ENCODE data around the gene CDH23. TPM values are rescaled to one million over a fixed set of nuclear protein-coding genes. Genes with fewer than 3 reads are reported as not detected.

CDH23 gene
- total RNA-seq, 1 experiment from 2014 or later: 0.34 TPM

- Mint-ChIP-seq H3K4me3 (ENCODE audit: unreplicated experiment) (no peak overlapping the region), H3K27me3 (ENCODE audit: insufficient read depth, unreplicated experiment) (peaks cover 13% of the 10 kb centered on the region), H3K36me3 (ENCODE audit: insufficient read depth, unreplicated experiment) (no peaks in the 10 kb centered on the region), H3K27ac (ENCODE audit: unreplicated experiment) (no peak overlapping the region), H3K9me3 (ENCODE audit: unreplicated experiment) (no peaks in the 10 kb centered on the region), H3K4me1 (ENCODE audit: low read depth, unreplicated experiment) (no peaks in the 10 kb centered on the region)
- H3K4me1 ChIP-seq: no peaks in the 10 kb centered on the region
- TF ChIP-seq, protein P1, sequence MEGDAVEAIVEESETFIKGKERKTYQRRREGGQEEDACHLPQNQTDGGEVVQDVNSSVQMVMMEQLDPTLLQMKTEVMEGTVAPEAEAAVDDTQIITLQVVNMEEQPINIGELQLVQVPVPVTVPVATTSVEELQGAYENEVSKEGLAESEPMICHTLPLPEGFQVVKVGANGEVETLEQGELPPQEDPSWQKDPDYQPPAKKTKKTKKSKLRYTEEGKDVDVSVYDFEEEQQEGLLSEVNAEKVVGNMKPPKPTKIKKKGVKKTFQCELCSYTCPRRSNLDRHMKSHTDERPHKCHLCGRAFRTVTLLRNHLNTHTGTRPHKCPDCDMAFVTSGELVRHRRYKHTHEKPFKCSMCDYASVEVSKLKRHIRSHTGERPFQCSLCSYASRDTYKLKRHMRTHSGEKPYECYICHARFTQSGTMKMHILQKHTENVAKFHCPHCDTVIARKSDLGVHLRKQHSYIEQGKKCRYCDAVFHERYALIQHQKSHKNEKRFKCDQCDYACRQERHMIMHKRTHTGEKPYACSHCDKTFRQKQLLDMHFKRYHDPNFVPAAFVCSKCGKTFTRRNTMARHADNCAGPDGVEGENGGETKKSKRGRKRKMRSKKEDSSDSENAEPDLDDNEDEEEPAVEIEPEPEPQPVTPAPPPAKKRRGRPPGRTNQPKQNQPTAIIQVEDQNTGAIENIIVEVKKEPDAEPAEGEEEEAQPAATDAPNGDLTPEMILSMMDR (IDR thresholded peaks at IDR 0.05; ENCODE audit: insufficient read depth in 1 of 2, low read depth in 1 of 2, low read length in 1 of 2, severe bottlenecking in 1 of 2, unreplicated experiment in 1 of 2): no peak
- no peaks in the 10 kb centered on the region for H3K36me3 ChIP-seq (ENCODE audit: control insufficient read depth, insufficient read depth, low read length)
- H3K9me3 ChIP-seq: no peaks in the 10 kb centered on the region
- peaks cover 3% of the 10 kb centered on the region; the same call in 1 of the 2 replicates for H3K27me3 ChIP-seq (replicated peaks; ENCODE audit: control insufficient read depth, insufficient read depth, low read length)
- POLR2A ChIA-PET: no interaction called here
- no peak for DNase-seq
- CTCF ChIA-PET: no interaction called here
- H3K4me3 ChIP-seq (ENCODE audit: low read depth, low read length): no peak overlapping the region
- BruUV-seq (replicated peaks): no TSS peak
- intact Hi-C loops (cut with micrococcal nuclease; ENCODE audit: unreplicated experiment): loop anchor here (10.0 kb wide), 1 partner anchor 146 kb away; the partner anchor contains the start of gene SLC29A3
These were observed 63.9 kb downstream of the CDH23 start for GRCh38 chr10:71460615-71461014.

GRCh38 chr10:71461457-71461856, 64.7 kb downstream of the CDH23 start:
- no TSS peak for BruUV-seq (replicated peaks)
- ChIA-PET POLR2A (no interaction called here), CTCF (no interaction called here)
- intact Hi-C loops (cut with micrococcal nuclease; ENCODE audit: unreplicated experiment): loop anchor here (10.0 kb wide), 1 partner anchor 147 kb away; the partner anchor contains the start of gene SLC29A3
- H3K27me3 ChIP-seq (replicated peaks; ENCODE audit: control insufficient read depth, insufficient read depth, low read length): peaks cover 3% of the 10 kb centered on the region; the same call in 1 of the 2 replicates
- H3K4me3 ChIP-seq (ENCODE audit: low read depth, low read length): no peak overlapping the region
- no peaks in the 10 kb centered on the region for H3K36me3 ChIP-seq (ENCODE audit: control insufficient read depth, insufficient read depth, low read length)
- Mint-ChIP-seq H3K27ac (ENCODE audit: unreplicated experiment) (no peak overlapping the region), H3K27me3 (ENCODE audit: insufficient read depth, unreplicated experiment) (peaks cover 9% of the 10 kb centered on the region), H3K36me3 (ENCODE audit: insufficient read depth, unreplicated experiment) (no peaks in the 10 kb centered on the region), H3K4me3 (ENCODE audit: unreplicated experiment) (no peak overlapping the region), H3K4me1 (ENCODE audit: low read depth, unreplicated experiment) (no peaks in the 10 kb centered on the region), H3K9me3 (ENCODE audit: unreplicated experiment) (no peaks in the 10 kb centered on the region)
- TF ChIP-seq, protein P1 (IDR thresholded peaks at IDR 0.05; ENCODE audit: insufficient read depth in 1 of 2, low read depth in 1 of 2, low read length in 1 of 2, severe bottlenecking in 1 of 2, unreplicated experiment in 1 of 2): no peak
- DNase-seq: no peak
- no peaks in the 10 kb centered on the region for H3K4me1 ChIP-seq
- H3K9me3 ChIP-seq: no peaks in the 10 kb centered on the region

- intact Hi-C loops (cut with micrococcal nuclease; ENCODE audit: unreplicated experiment): loop anchor here (10.0 kb wide), 1 partner anchor 147 kb away; the partner anchor contains the start of gene SLC29A3
- no peak overlapping the region for H3K4me3 Mint-ChIP-seq (ENCODE audit: unreplicated experiment)
- TF ChIP-seq, protein P1 (IDR thresholded peaks at IDR 0.05; ENCODE audit: insufficient read depth in 1 of 2, low read depth in 1 of 2, low read length in 1 of 2, severe bottlenecking in 1 of 2, unreplicated experiment in 1 of 2): peak in 1 of 2 experiments; percentile 10
- Histone ChIP-seq H3K36me3 (ENCODE audit: control insufficient read depth, insufficient read depth, low read length) (no peaks in the 10 kb centered on the region), H3K9me3 (no peaks in the 10 kb centered on the region), H3K27me3 (replicated peaks; ENCODE audit: control insufficient read depth, insufficient read depth, low read length) (peaks cover 3% of the 10 kb centered on the region; the same call in 1 of the 2 replicates), H3K4me3 (ENCODE audit: low read depth, low read length) (no peak overlapping the region), H3K4me1 (no peaks in the 10 kb centered on the region)
- ChIA-PET POLR2A (no interaction called here), CTCF (interaction anchor here (0.9 kb wide), 1 partner anchor 143 kb away, joined by 3 read pairs; the partner anchor contains the start of gene SLC29A3)
- no peaks in the 10 kb centered on the region for H3K9me3 Mint-ChIP-seq (ENCODE audit: unreplicated experiment)
- no TSS peak for BruUV-seq (replicated peaks)
- peaks cover 7% of the 10 kb centered on the region for H3K27me3 Mint-ChIP-seq (ENCODE audit: insufficient read depth, unreplicated experiment)
- no peaks in the 10 kb centered on the region for H3K4me1 Mint-ChIP-seq (ENCODE audit: low read depth, unreplicated experiment)
- no peaks in the 10 kb centered on the region for H3K36me3 Mint-ChIP-seq (ENCODE audit: insufficient read depth, unreplicated experiment)
- no peak overlapping the region for H3K27ac Mint-ChIP-seq (ENCODE audit: unreplicated experiment)
- DNase-seq: no peak
These were observed 65.6 kb downstream of the CDH23 start for GRCh38 chr10:71462062-71462935.

Data from Caco-2 (cell line).